Testis (tissue), 2 donors: ENCODE measurements around the gene FABP3.

Experiments used
- CTCF ChIP-seq, 3 experiments: fragments of 450-650 bp in 2 of 3; fragments of 200-600 bp in 1 of 3; sonication (generic) in 1 of 3; IDR thresholded peaks; one replicate each; pipeline ENCODE4 v1.5.1; 2016 to 2019; ENCODE audit warnings: antibody characterized with exemption in 3 of 3, mild to moderate bottlenecking in 2 of 3, moderate library complexity in 1 of 3
- POLR2A ChIP-seq: fragments of 450-650 bp; IDR thresholded peaks from one replicate; pipeline ENCODE4 v1.6.1; 2017; ENCODE audit warnings: antibody characterized with exemption, mild to moderate bottlenecking, moderate library complexity

- TF ChIP-seq CTCF (IDR thresholded peaks at IDR 0.05) (no peak), POLR2A (no peak)
These were observed 173 bp downstream of the FABP3 start for GRCh38 chr1:31372751-31373055.
